K562 (cell line): ENCODE measurements around the gene SMARCC1. TPM values are rescaled to one million over a fixed set of nuclear protein-coding genes. Genes with fewer than 3 reads are reported as not detected.

Experiments
- ATAC-seq: fragments of 200-7000 bp; cut with Tn5 transposase; 3 replicates; pipeline ENCODE4 v1.9.1; 2020; ENCODE audit warnings: moderate library complexity
- BruUV-seq: library from RNA; stranded (reverse); fragments of 400-500 nt; replicated peaks from 2 replicates; lab custom pipeline; 2021; lab: Mats Ljungman, UMichigan
- CTCF ChIA-PET: fragments of 300-600 bp; formaldehyde crosslinking; extraction: SDS; loops from one replicate; lab custom pipeline; 2021; ENCODE audit warnings: low intra/inter-chr PET ratio; lab: Yijun Ruan, JAX
- POLR2A ChIA-PET: fragments of 300-600, 350-650 bp; sonication (Branson Sonifier 250); formaldehyde crosslinking; extraction: SDS; loops from one replicate; lab custom pipeline; 2021; ENCODE audit warnings: antibody characterized with exemption, inconsistent platforms; lab: Yijun Ruan, JAX
- DNase-seq, 4 experiments: peaks; one replicate each; pipeline versions ENCODE4 v3.0.0 to v3.0.0-alpha.2; 2011 to 2018; ENCODE audit warnings: low spot score in 3 of 4, mixed read lengths in 3 of 4; ENCODE audit errors: extremely low read depth in 1 of 4
- FAIRE-seq: peaks from 2 replicates; lab custom pipeline; 2011; peaks lifted over from hg19 to GRCh38; lab: Jason Lieb, UNC
- H2AFZ ChIP-seq: 2 replicates; pipeline ENCODE4 v1.6.0; 2011; ENCODE audit warnings: low read depth, low read length, control low read depth, inconsistent platforms
- H3K27ac ChIP-seq: fragments of 200-600 bp; 3 replicates; pipeline ENCODE4 v1.8.0; 2011; ENCODE audit warnings: low read depth, mild to moderate bottlenecking, control low read depth, inconsistent platforms, low read length, moderate library complexity, mixed read lengths; ENCODE audit errors: extremely low read depth
- H3K27me3 ChIP-seq, 2 experiments: fragments of 300-600 bp in 1 of 2; 2 replicates in 1 of 2; 3 replicates in 1 of 2; pipeline versions ENCODE4 v1.6.0 to v1.8.0; 2011; ENCODE audit warnings: inconsistent platforms in 2 of 2, low read length in 2 of 2, mild to moderate bottlenecking in 1 of 2, mixed read lengths in 1 of 2, moderate library complexity in 1 of 2; ENCODE audit not compliant: control insufficient read depth in 2 of 2, insufficient read depth in 2 of 2
- H3K36me3 ChIP-seq: fragments of 300-600 bp; 3 replicates; pipeline ENCODE4 v1.8.0; 2011; ENCODE audit warnings: mild to moderate bottlenecking, low read length, inconsistent platforms; ENCODE audit not compliant: control insufficient read depth, insufficient read depth
- H3K4me1 ChIP-seq, 2 experiments: fragments of 200-600 bp in 1 of 2; replicated peaks in 1 of 2; 2 replicates in 1 of 2; 3 replicates in 1 of 2; pipeline versions ENCODE4 v1.5.1 to v1.8.0; 2011; ENCODE audit warnings: inconsistent platforms in 2 of 2, low read length in 2 of 2, mild to moderate bottlenecking in 1 of 2, mixed read lengths in 1 of 2, moderate library complexity in 1 of 2; ENCODE audit not compliant: control insufficient read depth in 2 of 2, insufficient read depth in 2 of 2
- H3K4me2 ChIP-seq: 2 replicates; pipeline ENCODE4 v1.6.1; 2011; ENCODE audit warnings: low read length, control low read depth, inconsistent platforms, mixed read lengths; ENCODE audit not compliant: insufficient read depth
- H3K4me3 ChIP-seq: fragments of 200-600 bp; sonication (generic), shearing (Covaris generic); 2 replicates; pipeline ENCODE4 v1.5.1; 2016; ENCODE audit warnings: control low read depth, inconsistent platforms
- H3K79me2 ChIP-seq: fragments of 200-600 bp; 3 replicates; pipeline ENCODE4 v1.8.0; 2011; ENCODE audit warnings: low read length, inconsistent platforms; ENCODE audit not compliant: control insufficient read depth, insufficient read depth
- H3K9ac ChIP-seq, 2 experiments: 2 replicates each; pipeline versions ENCODE4 v1.6.0 to v1.6.1; 2011; ENCODE audit warnings: low read depth in 2 of 2, low read length in 2 of 2, control low read depth in 1 of 2, inconsistent platforms in 1 of 2, mild to moderate bottlenecking in 1 of 2, mixed read lengths in 1 of 2; ENCODE audit not compliant: insufficient read depth in 1 of 2
- H3K9me1 ChIP-seq: one replicate; pipeline ENCODE4 v1.6.0; 2011; ENCODE audit warnings: inconsistent platforms, mild to moderate bottlenecking, low read length, moderate library complexity; ENCODE audit not compliant: control insufficient read depth, insufficient read depth
- H3K9me3 ChIP-seq: replicated peaks from 2 replicates; pipeline ENCODE4 v1.5.1; 2011; ENCODE audit warnings: low read depth, low read length, inconsistent platforms; ENCODE audit not compliant: control insufficient read depth, insufficient read depth
- H4K20me1 ChIP-seq: replicated peaks from 2 replicates; pipeline ENCODE4 v1.6.1; 2011; ENCODE audit warnings: low read length, inconsistent platforms, mixed read lengths; ENCODE audit not compliant: control insufficient read depth, insufficient read depth
- CEBPG ChIP-seq, 3 experiments: fragments of 200-800 bp in 1 of 3; sonication (Bioruptor generic) in 1 of 3; sonication (generic) in 1 of 3; formaldehyde crosslinking in 1 of 3; IDR thresholded peaks in 2 of 3; conservative IDR thresholded peaks in 1 of 3; 2 replicates each; pipeline versions ENCODE4 v1.6.1 to v1.8.0; 2016 to 2022; ENCODE audit warnings: missing compliant biosample characterization in 2 of 3, missing genetic modification characterization in 2 of 3, mild to moderate bottlenecking in 1 of 3, missing genetic modification reagents in 1 of 3
- EGR1 ChIP-seq: fragments of 450-650 bp; conservative IDR thresholded peaks from 2 replicates; pipeline ENCODE4 v1.6.1; 2017; ENCODE audit warnings: mild to moderate bottlenecking
- MAFF ChIP-seq: IDR thresholded peaks from 2 replicates; pipeline ENCODE4 v1.6.1; 2012; ENCODE audit warnings: low read length, improper control_type of control experiment
- MED1 ChIP-seq: sonication (generic); formaldehyde crosslinking; IDR thresholded peaks from 2 replicates; pipeline ENCODE4 v1.8.1; 2023; ENCODE audit warnings: missing genetic modification reagents, borderline replicate concordance
- RBM39 ChIP-seq: fragments of 200-400 bp; formaldehyde crosslinking; optimal IDR thresholded peaks from 2 replicates; pipeline ENCODE3; 2018; ENCODE audit warnings: low read depth, low read length
- ZNF584 ChIP-seq: fragments of 200-800 bp; sonication (Bioruptor generic); IDR thresholded peaks from 2 replicates; pipeline ENCODE4 v1.6.1; 2016; ENCODE audit warnings: low read depth, mild to moderate bottlenecking, missing genetic modification characterization, missing compliant biosample characterization
- WGBS: fragments of 100-300 bp; shearing (Covaris generic); methylation state at CpG from one replicate; pipeline ENCODE4 v1.1.6; 2016; ENCODE audit warnings: low coverage, mixed read lengths; ENCODE audit not compliant: insufficient coverage; ENCODE audit errors: missing lambda C conversion rate; 5-methylcytosine and 5-hydroxymethylcytosine counted together
- in situ Hi-C: fragments of 300-500 bp; cut with MboI; formaldehyde crosslinking; loops from 4 replicates; pipeline ENCODE4 v1.15.0; 2018; ENCODE audit warnings: inconsistent platforms, mixed read lengths
- intact Hi-C: fragments of 100-400 bp; cut with micrococcal nuclease; formaldehyde crosslinking; loops from 2 replicates; pipeline ENCODE4 v1.14.2; 2022
- polyA plus RNA-seq, 8 experiments: library from polyadenylated mRNA; depleted of rRNA in 4 of 8; stranded (reverse) in 5 of 8; unstranded in 3 of 8; fragments of >200 nt; fragmentation: Nextera tagmentation in 2 of 8; fragmentation: Illumina TruSeq in 1 of 8; extraction: Ambion mirVana in 2 of 8; extraction: Trizol in 1 of 8; gene quantifications; 2 replicates each; pipeline versions ENCODE4 v1.2.1 to v1.2.3, GENCODE V29; 2011 to 2014; ENCODE audit warnings: inconsistent platforms in 1 of 8, missing spikeins in 1 of 8
- total RNA-seq, 7 experiments: library from RNA; depleted of rRNA in 6 of 7; stranded (reverse); fragments of >200 nt in 6 of 7; fragmentation: Illumina TruSeq in 2 of 7; extraction: Trizol in 2 of 7; gene quantifications; 2 replicates each; pipeline versions ENCODE4 v1.2.1 to v1.2.3, GENCODE V29; 2011 to 2021; ENCODE audit warnings: low replicate concordance in 1 of 7

SMARCC1 gene
- total and polyA plus RNA-seq, 9 of the 15 experiments (the other 6 are each of a cell fraction or from before 2014, with no cell fraction given), result 20.7 to 199 (median 66.0) TPM

DNA sequence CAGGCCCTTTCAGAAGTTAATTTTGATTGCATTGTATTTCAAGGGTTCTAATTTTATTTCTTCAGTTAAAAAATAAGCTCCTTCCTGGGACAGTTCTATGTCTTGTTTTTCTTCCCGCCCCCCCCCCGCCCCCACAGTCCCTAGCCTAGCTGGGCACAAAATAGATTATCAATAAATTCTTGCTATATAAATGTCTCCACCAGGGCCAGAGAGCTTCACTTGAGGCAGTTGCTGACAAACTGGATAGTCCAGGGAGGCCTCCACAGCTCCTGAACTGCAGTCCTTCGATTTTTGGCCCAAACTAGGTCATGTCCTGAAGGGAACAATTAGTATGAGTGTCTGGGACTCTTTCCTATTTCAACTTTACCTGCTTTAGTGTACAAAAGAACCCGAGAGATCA lies 193.1 kb downstream of the SMARCC1 start:
- H3K9ac ChIP-seq, result no peak overlapping the region
- in situ Hi-C loops, result no loop called here
- no TSS peak for BruUV-seq
- peak; percentile 24; the same call in 1 of the 3 replicates for ATAC-seq
- H3K9me1 ChIP-seq, result no peaks in the 10 kb centered on the region
- peaks cover 5% of the 10 kb centered on the region; the same call in 1 of the 2 replicates for H4K20me1 ChIP-seq
- no peak for FAIRE-seq
- H2AFZ ChIP-seq, result no peak overlapping the region
- H3K79me2 ChIP-seq, result no peaks in the 10 kb centered on the region
- peak in 2 of 4 experiments; percentile 38 to 44 for DNase-seq
- no peak for TF ChIP-seq ZNF584 (CRISPR knock-in tag)
- TF ChIP-seq MAFF, result no peak
- TF ChIP-seq CEBPG (CRISPR knock-in tag; IDR thresholded peaks at IDR 0.05), result no peak
- no peak for TF ChIP-seq CEBPG (tag; conservative IDR thresholded peaks at IDR 0.05 in 1 of 2, IDR thresholded peaks at IDR 0.05 in 1 of 2)
- no peak for TF ChIP-seq MED1 (CRISPR knock-in tag)
- no peak for TF ChIP-seq RBM39
- TF ChIP-seq EGR1, result peak; percentile 18; the same call in 1 of the 2 replicates
- no peaks in the 10 kb centered on the region for H3K9me3 ChIP-seq
- no peak overlapping the region for H3K27ac ChIP-seq
- H3K27me3 ChIP-seq, result no peaks in the 10 kb centered on the region
- 90% methylated on average over 4 of the region's 4 CpGs for WGBS
- CTCF ChIA-PET, result no interaction called here
- no peaks in the 10 kb centered on the region for H3K4me1 ChIP-seq
- intact Hi-C loops, result no loop called here
- no peak overlapping the region for H3K4me2 ChIP-seq
- POLR2A ChIA-PET, result interaction anchor here (0.5 to 1.3 kb wide), 3 partner anchors 11 to 242 kb away, joined by 3 to 4 read pairs (median 3); no protein-coding TSS in a partner anchor
- H3K4me3 ChIP-seq, result no peak overlapping the region
- H3K36me3 ChIP-seq, result peaks cover 83% of the 10 kb centered on the region
